GM21381 (cell line): ENCODE measurements around the gene RERGL.
"Not testable (repeated sequence)": the region's sequence is repeated elsewhere in the genome, so short reads cannot be mapped to it uniquely, and the experiment has no call there.

Source experiments
- ATAC-seq: cut with Tn5 transposase; IDR thresholded peaks from one replicate; pipeline ENCODE4 v1.9.1; 2021; ENCODE audit warnings: mild to moderate bottlenecking, moderate library complexity; ENCODE audit not compliant: unreplicated experiment

The RERGL gene, protein sequence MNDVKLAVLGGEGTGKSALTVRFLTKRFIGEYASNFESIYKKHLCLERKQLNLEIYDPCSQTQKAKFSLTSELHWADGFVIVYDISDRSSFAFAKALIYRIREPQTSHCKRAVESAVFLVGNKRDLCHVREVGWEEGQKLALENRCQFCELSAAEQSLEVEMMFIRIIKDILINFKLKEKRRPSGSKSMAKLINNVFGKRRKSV

DNA sequence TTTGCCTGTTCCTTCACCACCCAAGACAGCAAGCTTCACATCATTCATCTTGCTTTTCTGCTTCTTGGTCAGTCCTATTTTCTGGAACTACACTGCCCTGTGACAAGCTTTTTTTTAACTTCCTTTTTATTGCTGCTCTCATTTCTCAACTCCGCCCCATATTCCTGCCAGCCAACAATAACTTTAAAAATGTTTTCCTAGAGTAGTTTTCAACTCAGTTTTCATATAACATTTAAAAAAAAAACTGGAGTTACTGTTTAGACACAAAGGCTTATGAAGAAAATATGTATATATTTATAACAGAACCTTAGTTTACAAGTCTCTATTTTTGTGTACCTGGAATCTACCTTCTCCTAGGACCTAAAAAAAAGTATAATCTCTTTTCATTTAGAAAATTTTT lies at the start of gene RERGL:
Gene RERGL (minus strand): TSS at position 101 of the 400 bp plus-strand sequence. CDS start 53 bp downstream, at position 48.
- ATAC-seq, result no peak

DNA sequence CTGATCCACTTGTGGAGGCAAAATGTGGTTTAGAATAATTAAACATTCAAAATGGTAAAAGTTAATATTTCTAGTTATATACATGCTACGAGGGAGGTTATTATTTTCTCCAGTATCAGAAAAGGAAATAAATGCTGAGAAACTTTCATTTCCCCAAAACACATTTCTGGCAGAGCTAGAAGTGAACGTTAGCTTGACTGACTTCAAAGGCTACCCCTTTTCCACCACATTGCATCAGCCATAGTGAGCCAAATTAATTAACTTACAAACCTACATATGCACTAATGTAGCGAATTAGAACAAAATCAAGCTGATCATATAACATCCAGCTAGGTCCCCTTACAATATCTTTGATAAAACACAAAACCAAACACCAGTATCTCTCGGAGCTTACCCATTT lies 49.3 kb upstream of the RERGL start:
- no peak for ATAC-seq

DNA sequence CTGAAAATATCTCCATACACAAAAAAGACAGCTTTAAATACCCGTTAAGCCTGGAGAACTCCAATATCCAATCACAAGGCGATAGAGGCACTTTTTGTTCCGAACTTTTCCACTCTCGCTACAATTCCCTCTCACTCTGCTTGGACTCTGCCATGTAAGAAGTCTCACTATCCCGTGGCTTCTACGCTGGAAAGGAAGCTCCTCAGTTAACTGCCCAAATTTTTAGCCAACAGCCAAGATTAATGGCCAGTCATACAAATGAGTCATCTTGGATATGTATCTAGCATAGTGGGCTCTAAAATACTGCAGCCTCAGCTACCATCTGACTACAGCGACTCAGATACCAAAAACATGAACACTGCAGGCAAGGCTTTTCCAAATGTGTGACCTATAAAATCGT lies 45.5 kb upstream of the RERGL start:
- ATAC-seq, result no peak

DNA sequence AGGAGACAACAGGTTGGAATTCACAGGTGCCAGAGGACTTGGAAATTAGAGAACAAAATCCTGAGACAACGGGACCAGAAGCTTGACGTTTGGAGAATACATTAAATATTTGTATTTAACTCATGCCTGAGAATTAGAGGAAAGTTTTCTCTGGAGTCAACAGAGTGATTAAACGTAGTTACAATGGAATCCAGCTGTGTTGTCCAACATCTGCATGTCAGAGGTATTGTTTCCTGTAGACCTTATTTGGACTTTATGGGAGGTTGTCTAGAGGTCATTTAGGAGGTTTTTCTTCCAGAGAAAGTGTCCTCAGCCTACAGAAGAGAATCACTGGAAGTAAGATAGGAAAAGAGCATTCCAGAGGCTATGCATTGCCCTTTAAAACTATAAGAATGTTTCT lies 45.1 kb upstream of the RERGL start:
- ATAC-seq, result no peak

DNA sequence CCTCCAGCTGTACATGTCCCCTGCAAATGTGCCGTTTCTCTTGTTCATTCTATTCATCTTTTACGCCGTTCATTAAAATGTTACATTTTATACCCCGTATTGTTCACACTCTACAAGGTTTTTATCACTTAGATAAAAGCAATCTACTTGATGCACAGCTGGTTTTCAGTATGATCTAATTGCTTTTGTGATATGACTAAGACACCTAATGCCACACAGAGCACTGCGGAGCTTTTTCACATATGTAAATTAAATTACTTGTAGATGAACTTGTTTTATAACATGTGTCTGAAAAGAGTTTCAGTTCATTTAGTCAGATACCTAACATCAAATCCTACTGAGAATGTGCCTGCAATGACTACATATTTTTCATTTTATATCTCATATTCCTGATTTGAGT lies 40.9 kb upstream of the RERGL start:
- ATAC-seq, result no peak

DNA sequence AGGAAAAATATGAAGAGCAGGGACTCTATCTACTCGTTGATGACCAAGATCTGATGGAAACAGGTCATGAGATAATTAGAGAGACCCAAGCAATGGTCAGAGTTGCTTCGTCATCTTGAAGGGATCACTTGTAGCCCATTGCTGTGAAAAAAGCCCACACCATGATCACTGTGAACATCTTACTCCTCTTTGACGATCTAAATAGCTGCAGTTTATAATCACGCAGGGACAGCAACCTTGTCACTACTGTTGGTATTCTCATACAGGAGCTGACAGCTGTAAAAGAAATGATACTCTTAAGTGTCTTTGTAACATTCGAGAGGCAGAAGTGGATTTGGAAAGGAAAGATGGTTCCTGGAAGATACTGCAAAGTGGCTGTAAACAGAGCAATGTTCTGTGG lies 33.7 kb upstream of the RERGL start:
- no peak for ATAC-seq

DNA sequence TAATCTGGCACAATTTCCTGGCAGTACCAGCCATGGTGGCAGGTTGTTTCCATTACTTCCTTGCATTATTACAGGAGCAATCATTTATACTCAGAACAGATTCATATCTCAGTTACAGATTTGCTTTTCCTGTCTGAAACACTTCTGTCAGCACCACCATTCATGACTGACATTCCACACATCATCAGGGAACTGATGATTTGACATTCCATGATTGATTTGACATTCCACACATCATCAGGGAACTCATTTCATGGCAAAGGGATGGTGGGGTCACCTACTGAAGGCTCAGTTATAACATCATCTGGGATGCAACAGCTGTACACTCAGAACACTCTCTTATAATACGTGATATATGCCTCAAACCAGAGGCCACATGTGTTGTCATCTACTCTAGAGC lies 30.9 kb upstream of the RERGL start:
- ATAC-seq, result no peak

DNA sequence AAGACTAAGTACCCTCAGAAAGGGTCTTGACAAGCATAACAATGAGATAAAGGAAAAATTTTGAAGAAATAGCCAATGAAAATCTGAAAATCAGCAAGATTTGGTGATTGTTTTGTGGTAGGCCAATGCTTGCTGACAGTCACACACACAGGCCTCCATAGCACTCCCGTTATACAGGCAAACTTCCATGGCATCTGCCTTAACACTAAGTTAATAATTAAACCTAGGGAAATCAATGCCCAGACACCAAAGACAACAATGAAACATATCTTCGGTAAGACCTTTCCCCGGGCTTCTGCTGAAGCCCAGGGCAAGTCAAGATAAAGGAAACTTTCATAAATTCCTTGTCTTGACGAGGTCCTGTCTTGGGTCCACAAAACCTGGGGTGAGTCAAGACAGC lies 18.6 kb upstream of the RERGL start:
- ATAC-seq, result no peak

DNA sequence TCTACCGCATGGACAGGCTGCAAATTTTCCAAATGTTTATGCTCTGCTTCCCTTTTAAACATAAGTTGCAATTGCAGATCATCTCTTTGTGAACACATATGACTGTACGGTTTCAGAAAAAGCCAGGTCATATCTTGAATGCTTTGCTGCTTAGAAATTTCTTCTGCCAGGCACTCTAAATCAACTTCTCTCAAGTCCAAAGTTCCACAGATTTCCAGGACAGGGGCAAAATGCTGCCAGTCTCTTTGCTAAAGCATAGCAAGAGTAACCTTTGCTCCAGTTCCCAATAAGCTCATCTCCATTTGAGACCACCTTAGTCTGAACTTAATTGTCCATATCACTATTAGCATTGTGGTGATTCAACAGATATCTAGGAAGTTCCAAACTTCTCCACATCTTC lies 13.6 kb upstream of the RERGL start:
- ATAC-seq, result no peak

DNA sequence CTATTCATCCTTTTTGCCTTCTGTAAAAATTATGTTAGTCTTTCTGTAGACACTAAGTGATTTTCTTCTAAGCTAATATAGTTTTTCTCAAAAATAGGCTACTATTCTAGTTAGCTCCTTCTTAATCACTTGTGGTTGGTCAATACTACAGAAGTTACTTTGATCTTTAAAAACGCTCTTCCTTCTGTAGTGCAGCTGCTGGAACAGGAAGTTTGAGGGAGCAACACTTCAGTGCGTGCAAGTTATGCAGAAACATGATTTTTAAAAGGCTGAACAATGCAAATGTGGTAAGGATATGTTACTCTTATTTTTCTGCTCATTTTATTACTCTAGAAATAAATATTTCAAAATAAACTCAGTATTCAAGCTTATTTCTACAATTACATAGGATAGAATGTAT lies 11.1 kb upstream of the RERGL start:
- ATAC-seq, result no peak

DNA sequence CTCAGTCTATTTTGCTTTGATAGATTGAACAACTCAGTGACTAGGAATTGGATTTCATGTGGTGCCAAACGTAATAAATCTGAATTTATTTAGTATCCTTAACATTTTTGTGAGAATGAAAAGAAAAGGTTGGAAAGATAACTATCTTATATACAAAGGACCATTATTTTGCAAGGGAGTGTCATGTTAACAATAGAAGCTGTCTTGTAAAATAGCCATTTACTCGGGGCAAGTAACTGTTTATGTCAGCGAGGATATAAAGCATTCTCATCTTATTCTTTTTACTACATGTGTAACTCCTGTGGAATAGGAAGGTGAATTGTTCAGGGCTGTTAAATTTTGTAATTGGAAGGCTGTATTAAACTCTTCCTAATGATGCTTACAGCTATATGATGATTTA lies 5.9 kb downstream of the RERGL start:
- no peak for ATAC-seq

DNA sequence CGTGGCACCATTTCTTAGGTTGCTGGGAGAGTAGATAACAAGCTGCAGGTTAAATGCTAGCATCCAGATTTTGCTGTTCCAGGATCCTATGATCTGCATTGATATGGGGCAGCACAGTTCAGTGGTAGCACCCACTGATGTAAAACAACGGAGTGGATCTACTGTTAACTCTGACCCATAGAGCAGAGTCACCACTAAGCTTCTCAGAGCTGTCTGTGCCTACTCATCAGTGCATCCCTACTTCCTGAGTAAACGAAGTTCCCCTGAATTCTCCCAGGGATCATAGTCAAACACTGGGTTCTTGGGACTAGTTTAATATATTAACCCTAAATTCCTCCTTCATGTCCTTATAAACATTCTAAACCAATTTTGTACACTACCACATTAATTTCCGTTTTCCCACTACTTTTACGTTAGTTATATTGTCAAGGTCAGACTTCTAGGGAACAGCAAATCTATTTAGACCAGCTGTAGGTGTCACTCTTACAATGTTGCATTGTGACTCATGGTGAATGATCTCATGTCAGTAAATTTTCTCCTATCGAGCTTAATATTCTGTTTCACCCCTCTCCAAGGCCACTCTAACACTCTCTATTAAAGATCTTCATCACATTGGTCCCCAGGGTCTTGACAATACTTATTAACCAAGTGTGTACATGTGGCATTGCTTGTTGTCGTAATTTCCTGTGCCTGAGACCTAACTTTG lies 10.3 kb downstream of the RERGL start:
- no peak for ATAC-seq

DNA sequence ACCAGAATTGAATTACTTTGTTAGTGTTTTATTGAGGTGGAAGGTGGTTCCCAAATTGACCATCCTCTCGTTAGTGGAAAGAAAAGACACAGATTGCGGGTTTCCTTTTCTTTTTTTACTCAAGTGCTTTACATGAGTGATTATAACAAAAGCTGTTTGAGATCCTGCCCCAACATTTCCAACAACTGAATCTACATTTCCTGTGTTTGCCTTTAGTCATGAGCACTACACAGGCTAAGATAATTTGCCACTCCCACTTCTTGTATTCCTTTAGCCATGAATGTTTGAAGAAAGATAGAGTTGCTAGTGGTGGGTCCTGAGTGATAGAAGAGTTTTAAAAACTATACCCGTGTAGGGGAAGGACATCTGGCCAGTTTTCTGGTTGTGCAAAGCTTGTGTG lies 16.0 kb downstream of the RERGL start:
- no peak for ATAC-seq

DNA sequence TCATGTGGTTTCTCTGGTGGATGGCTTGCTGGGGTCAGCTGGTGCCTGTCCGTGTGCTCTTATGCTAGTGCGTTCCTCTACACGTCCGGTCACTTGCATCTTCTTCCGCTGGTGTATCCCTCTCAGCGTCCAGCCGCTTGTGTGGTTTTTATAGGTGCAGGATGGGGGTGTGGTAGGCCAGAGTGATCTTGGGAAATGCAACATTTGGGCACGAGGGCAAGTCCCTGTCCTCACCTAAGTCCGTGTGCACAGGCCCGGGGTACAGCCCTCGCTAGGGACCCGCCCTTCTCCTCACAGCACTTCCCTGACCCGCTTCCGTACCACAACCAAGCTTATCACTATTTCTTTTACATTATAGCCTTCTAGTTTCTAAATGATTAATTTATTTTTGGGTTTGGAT lies 17.3 kb downstream of the RERGL start:
- no peak for ATAC-seq

DNA sequence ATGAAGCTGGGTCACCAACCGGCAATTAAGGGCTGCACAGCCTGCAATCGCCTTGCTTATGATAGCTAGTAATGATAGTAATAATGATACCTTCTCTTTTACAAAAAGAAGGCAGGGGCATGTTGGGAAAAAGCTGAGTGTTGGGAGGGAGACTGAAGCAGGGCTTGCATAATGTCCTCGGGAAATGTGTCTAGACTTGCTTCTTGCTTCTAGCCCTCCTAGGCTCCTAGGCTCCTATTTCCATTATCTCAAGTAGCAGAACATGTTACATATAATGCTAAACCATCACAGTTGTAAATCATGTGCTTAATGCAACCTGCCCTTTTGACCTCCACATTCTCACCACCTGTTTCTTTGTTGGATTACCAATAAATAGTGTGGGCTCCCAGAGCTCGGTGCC lies 18.7 kb downstream of the RERGL start:
- no peak for ATAC-seq

DNA sequence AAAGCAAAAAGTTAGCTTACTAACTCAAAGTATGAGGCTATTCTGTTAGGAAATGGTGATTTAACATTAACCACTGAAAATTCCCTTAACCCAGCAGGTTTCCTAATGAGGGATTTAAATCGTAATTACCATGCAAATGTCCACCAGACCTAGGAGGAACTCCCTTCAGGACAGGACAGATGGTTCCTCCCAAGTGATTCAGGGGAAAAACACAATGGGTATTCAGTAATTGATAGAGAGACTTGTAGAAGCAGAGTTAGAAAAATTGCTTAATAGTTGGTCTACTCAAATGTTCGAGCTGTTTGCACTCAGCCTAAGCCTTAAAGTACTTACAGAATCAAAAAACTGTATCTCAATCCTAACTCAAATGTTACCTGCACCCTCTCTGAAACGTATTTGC lies 21.6 kb downstream of the RERGL start:
- no peak for ATAC-seq

DNA sequence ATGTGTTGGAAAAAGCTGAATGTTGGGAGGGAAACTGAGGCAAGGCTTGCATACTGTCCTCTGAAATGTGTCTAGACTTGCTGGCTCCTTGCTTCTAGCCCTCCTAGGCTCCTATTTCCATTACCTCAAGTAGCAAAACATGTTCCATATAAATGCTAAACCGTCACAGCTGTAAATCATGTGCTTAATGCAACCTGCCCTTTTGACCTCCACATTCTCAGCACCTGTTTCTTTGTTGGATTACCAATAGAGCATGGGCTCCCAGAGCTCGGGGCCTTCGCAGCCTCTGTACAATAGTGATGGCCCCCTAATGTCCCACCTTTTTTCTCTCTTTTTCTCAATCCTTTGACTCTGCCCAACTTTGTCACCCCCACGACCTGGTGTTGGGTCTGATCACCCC lies 23.3 kb downstream of the RERGL start:
- no peak for ATAC-seq

DNA sequence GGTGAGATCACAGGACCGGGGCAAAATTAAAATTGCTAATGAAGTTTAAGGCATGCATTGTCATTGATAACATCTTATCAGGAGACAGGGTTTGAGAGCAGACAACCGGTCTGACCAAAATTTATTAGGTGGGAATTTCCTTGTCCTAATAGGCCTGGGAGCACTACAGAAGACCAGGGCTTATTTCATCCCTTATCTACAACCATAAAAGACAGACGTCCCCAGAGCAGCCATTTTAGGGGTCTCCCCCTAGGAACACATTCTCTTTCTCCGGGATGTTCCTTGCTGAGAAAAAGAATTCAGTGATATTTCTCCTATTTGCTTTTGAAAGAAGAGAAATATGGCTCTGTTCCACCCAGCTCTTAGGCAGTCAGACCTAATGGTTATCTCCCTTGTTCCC lies 27.1 kb downstream of the RERGL start:
- ATAC-seq, result not testable (repeated sequence)

DNA sequence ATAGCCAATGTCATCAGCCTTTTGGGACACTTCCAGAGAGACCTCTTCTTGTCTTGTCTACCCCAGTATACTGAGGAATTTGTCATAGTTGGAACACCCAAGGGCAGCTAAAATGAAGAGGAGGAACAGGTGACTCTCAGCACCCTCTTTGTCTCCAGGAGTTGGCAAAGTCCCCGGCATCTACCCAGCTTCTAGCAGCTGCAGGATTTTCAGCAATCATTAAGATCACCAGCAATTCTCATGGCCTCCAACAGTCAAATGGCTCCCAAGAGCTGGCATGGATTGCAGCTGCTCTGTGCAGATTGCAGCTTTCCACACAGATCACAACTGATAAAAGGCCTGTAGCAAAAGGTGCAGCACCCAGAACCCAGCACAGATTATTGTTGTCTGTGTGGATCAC lies 32.9 kb downstream of the RERGL start:
- no peak for ATAC-seq

DNA sequence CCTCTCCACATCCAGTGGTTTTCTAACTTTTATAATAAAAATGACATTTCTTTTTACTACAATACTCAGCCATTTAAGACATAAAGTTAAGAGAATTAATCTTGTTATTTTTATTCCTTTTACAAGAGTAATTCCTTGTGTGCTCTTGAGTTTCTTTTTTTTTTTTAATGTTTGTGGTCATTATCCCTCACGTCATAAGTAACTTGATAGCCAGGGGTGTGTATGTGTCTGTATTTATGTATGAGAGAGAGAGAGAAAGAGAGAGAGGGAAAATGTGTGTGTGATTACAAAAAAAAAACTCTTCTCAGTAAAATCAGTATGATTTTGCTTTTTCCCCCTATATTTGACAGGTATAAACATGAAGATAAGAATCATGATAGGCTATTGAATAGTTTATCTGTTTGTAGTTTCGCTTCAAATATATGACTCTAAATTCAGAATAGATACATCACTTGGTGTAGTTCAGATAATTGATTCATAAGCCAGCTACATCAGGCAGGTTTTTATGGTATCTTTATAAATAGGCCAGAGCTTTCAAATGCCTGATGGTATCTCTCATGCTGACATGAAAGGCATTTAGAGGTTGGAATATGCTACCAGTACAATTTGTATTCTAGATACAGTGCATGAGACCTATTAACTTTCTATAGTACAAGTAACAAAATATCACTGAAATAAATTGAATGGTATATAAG lies 34.9 kb downstream of the RERGL start:
- no peak for ATAC-seq

DNA sequence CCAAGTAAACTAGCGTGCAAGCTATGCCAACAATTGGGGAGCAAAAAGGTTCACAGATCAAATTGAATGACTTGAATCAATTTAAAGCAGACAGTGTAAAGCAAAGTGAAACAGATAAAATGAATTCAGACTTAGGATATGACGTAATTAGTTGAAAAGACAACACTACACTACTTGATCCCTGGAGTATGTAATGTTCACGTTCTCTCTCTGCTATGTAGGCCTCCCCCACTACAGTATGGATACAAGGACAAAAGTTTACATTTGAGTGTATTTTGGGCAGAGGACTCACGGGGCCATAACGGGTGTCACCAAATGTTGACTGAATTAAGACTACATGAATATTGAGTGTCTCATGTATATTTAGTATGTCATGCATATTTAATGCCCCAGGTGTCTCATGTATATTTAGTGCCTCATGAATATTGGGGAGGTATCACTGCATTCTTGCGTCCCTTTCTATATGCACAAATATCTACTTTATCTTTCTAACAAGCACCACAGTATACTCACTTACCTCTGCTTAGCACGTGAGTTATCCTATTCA lies 44.5 kb downstream of the RERGL start:
- no peak for ATAC-seq
